Measurements from ENCODE around the gene TSR2. TPM values are rescaled to one million over a fixed set of nuclear protein-coding genes. Genes with fewer than 3 reads are reported as not detected.

TSR2 gene
- total and polyA plus RNA-seq, 2 experiments from 2014 or later, result 26.0 to 60.1 TPM

GRCh38 chrX:54484666-54485065 lies 44.5 kb downstream of the TSR2 start:
- H3K27ac Mint-ChIP-seq, result no peak overlapping the region
- H3K9me3 Mint-ChIP-seq, result no peaks in the 10 kb centered on the region
- H4K20me1 ChIP-seq (replicated peaks; ENCODE audit: insufficient read depth), result no peaks in the 10 kb centered on the region
- ATAC-seq, result peak; percentile 14
- H3K27me3 ChIP-seq (ENCODE audit: insufficient read depth), result no peaks in the 10 kb centered on the region
- no peak overlapping the region for H3K4me3 Mint-ChIP-seq
- H3F3A ChIP-seq (replicated peaks; ENCODE audit: low read depth), result no peaks in the 10 kb centered on the region
- no peaks in the 10 kb centered on the region for H3K9me2 ChIP-seq (ENCODE audit: insufficient read depth)
- H3K4me3 ChIP-seq, result no peak overlapping the region
- H3K4me1 ChIP-seq (ENCODE audit: insufficient read depth), result peaks cover 28% of the 10 kb centered on the region
- TF ChIP-seq NANOG (IDR thresholded peaks at IDR 0.05; ENCODE audit: borderline replicate concordance), result no peak
- TF ChIP-seq CREB1 (CRISPR knock-in tag; IDR thresholded peaks at IDR 0.05; ENCODE audit: low read depth), result no peak
- no peak for TF ChIP-seq ZNF114 (CRISPR knock-in tag; IDR thresholded peaks at IDR 0.05)
- no peak for TF ChIP-seq ZNF462 (CRISPR knock-in tag; IDR thresholded peaks at IDR 0.05)
- no peak for TF ChIP-seq EZH2 (IDR thresholded peaks at IDR 0.05; ENCODE audit: low read depth, unreplicated experiment)
- TF ChIP-seq REST (IDR thresholded peaks at IDR 0.05; ENCODE audit: unreplicated experiment), result no peak
- no peak for TF ChIP-seq EZH2phosphoT487 (IDR thresholded peaks at IDR 0.05; ENCODE audit: unreplicated experiment)
- TF ChIP-seq ZNF331 (CRISPR knock-in tag; IDR thresholded peaks at IDR 0.05; ENCODE audit: low read depth), result no peak
- TF ChIP-seq CTCF (conservative IDR thresholded peaks at IDR 0.05; ENCODE audit: low read depth in 2 of 2), result no peak
- TF ChIP-seq POLR2AphosphoS5 (IDR thresholded peaks at IDR 0.05; ENCODE audit: low read depth), result no peak
- no peak for TF ChIP-seq STAT1 (IDR thresholded peaks at IDR 0.05; ENCODE audit: unreplicated experiment)
- no peak for TF ChIP-seq ETS1 (IDR thresholded peaks at IDR 0.05)
- TF ChIP-seq JUNB (IDR thresholded peaks at IDR 0.05; ENCODE audit: unreplicated experiment), result no peak
- DNase-seq (ENCODE audit: low spot score), result peak; percentile 39
- no peak overlapping the region for H2AFZ ChIP-seq
- peaks cover 41% of the 10 kb centered on the region for H3K79me2 ChIP-seq (replicated peaks; ENCODE audit: insufficient read depth)
- no peak overlapping the region for H3K27ac ChIP-seq (ENCODE audit: low read depth)
- H3K27me3 Mint-ChIP-seq (ENCODE audit: insufficient read depth, low read depth, poor library complexity), result peaks cover 13% of the 10 kb centered on the region
- no peaks in the 10 kb centered on the region for H3K36me3 ChIP-seq (ENCODE audit: insufficient read depth)
- peaks cover 51% of the 10 kb centered on the region for H3K4me1 Mint-ChIP-seq
- no peak overlapping the region for H3K4me2 ChIP-seq
- H3K36me3 Mint-ChIP-seq (ENCODE audit: low read depth), result peaks cover under 1% of the 10 kb centered on the region; the same call in 2 of the 3 replicates

Measured in GM23338 (cell line).